Measurements from ENCODE around the gene KPNB1.

The KPNB1 gene

DNA sequence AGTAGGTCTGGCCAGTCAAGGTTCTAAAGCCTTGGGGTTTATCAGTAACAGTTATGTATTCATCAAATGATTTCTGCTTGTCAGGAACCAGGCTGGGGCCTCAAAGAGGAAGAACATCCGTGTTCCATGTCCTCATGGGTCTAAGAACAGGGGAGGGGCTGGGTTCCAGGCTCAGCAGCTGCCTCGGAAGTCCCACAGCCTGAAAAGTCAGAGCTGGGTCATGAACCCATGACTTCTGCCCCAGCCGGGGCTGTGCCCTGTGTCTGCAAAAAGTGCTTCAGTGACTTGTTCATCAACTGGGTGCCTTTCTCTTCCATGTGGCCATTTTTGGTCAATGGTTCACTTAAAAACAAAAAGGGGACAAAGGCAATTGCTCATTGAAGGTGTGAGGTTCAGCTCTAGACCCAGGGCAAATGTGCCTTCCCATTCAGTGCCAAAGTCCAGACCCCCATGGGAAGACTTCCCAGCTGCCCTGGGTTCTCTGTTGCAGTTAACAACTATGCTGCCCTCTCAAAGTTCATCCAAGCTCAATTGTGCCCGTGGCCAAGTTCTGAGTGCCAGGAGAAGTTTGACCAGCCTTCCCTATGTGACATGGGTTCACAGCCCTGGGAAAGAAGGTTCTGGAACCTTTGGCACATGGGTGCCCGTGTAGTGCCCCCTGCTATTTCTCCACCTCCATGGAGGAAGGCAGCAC is 62.8 kb downstream of the KPNB1 start:
- TF ChIP-seq, protein P1, sequence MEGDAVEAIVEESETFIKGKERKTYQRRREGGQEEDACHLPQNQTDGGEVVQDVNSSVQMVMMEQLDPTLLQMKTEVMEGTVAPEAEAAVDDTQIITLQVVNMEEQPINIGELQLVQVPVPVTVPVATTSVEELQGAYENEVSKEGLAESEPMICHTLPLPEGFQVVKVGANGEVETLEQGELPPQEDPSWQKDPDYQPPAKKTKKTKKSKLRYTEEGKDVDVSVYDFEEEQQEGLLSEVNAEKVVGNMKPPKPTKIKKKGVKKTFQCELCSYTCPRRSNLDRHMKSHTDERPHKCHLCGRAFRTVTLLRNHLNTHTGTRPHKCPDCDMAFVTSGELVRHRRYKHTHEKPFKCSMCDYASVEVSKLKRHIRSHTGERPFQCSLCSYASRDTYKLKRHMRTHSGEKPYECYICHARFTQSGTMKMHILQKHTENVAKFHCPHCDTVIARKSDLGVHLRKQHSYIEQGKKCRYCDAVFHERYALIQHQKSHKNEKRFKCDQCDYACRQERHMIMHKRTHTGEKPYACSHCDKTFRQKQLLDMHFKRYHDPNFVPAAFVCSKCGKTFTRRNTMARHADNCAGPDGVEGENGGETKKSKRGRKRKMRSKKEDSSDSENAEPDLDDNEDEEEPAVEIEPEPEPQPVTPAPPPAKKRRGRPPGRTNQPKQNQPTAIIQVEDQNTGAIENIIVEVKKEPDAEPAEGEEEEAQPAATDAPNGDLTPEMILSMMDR (IDR thresholded peaks at IDR 0.05; ENCODE audit: insufficient read depth, missing control alignments), result no peak
- no peak for FAIRE-seq

DNA sequence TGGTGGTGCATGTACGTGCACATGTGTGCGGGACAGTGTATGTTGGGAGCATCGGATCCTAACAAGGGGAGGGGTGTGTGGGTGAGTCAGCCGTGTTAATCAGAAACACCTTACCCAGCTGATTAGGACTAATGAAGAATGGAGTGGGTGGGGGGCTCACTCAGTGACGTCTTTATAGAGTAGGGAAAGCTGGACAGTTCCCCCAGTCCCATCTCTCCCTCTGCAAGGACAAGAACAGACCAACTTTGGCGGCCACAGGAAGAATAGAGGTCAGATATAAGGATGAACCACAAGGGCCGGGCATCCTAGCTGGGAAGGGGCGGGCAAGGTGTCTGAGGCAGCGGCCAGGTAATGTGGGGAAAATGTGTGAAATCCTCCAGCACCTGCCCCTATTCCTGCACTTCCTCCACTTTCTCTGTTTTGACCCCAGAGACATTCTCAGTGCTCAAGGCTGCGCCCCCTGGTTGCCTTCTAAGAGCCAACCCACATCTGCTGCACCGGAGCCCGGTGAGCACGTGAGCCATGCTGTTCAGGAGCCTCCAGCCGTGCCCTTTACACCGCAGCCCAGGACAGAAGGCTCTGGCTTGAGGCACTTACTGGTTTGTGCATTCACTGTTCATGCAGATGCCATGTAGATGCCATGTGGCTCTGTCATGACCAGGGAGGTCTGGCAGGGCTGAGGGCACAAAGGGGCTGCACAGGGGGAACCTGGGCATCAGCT is 64.4 kb downstream of the KPNB1 start:
- TF ChIP-seq, protein P1 (IDR thresholded peaks at IDR 0.05; ENCODE audit: insufficient read depth, missing control alignments), result no peak
- DNase-seq (ENCODE audit: insufficient read length, low spot score), result no peak
- no peak for FAIRE-seq

More for the DNA sequence above, 62.8 kb downstream of the KPNB1 start:
- no peak for DNase-seq (ENCODE audit: insufficient read length, low spot score)

DNA sequence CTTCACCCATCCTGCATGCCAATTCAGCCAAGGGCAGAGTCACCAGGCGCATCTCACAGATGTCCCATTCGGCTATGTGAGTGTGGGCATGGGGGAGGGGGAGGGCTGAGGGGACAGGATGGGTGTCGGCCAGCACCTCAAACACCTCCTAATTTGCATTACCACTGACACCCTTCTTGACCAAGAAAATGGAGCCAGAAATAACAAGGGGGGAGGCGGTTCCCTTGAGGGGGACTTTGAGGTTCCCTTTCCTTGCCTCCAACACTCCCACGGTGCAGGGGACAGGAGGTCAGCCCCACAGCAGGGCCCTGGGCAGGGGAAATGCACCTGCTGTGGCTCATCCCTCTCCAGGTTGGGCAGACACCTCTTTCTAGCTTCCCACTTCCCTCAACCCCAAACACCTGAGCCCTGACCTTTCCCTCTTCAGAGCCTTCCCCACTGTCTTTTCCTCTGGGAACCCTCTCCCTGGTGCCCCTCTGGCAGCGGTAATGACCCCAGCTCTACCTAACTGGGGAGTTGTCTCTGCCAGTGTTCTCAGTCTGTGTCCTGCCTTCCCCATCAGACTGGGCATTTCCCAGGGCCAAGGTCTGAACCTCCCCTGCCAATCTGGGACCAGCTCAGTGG is 65.2 kb downstream of the KPNB1 start:
- FAIRE-seq, result no peak
- TF ChIP-seq, protein P1 (IDR thresholded peaks at IDR 0.05; ENCODE audit: insufficient read depth, missing control alignments), result no peak
- no peak for DNase-seq (ENCODE audit: insufficient read length, low spot score)

DNA sequence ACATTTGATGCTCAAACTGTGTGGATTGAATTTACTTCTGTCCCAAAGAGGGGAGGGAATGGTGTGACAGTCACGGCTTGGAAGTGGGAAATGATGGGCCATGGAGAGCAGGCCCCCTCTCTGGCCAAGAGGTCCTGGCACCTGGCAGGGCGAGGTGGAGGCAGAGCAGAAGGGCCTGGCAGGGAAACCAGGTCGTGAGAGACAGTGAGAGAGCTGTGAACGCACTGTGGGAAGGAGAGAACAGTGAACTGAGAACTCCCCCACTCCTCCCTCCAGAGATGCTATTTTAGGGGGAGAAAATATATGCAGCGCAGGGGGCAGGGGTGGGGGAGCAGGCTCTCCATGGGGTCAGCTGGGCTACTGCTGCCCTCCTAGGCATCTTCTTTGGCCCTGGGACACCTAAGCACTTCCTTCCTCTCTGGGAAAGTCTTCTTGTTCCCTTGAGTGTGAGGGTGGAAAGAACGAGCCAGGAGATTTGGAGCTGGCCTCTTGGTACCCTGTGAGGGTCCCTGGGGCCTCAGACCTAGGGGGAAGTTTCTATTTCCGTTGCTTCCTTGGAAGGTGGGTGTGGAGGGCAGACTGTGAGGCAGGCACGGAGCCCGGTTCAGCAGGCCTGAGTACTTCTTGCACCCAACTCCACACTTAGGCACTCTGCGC is 66.1 kb downstream of the KPNB1 start:
- DNase-seq (ENCODE audit: insufficient read length, low spot score) (no peak), FAIRE-seq (no peak)
- TF ChIP-seq, protein P1 (IDR thresholded peaks at IDR 0.05; ENCODE audit: insufficient read depth, missing control alignments), result no peak

DNA sequence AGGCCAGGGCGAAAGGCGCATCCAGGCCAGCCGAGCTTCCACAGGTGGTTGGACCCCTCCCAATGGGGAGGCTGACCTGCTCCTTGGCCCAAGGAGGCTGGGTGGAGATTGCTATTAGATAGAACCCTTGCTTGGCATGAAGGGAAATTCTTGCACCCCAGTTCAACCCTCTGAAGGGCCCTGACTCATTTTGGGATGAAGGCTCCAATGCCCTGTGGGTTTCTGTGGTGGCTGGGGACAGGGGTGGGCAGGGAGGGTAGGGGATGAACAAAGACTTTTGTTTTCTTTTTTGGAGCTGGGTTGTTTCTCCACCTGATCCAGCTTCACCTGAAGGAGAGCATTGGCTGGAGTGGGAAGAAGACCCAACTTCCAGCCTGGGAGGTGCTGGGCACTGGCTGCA is 66.7 kb downstream of the KPNB1 start:
- TF ChIP-seq, protein P1 (IDR thresholded peaks at IDR 0.05; ENCODE audit: insufficient read depth, missing control alignments), result no peak
- FAIRE-seq (no peak), DNase-seq (ENCODE audit: insufficient read length, low spot score) (no peak)

DNA sequence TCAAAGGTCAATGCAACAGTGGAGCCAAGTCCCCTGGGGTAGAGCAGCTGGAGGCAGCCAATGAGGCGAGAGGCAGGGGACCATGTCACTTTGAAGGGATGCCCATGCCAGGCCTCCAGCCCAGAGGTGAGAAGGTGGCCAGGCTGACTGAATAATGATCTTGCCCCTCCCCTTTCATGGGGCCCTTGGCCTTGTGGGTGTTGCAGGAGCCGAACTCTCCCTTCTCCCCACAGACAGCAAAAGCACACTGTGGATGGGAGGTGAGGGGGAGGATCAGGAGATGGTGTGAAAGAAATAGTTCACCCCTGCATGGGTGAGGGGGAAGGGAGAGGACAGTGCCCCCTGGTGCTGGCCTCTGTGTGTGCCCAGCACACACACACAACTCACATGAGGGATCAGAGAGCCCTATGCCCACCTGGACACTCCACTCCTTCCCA is 67.6 kb downstream of the KPNB1 start:
- FAIRE-seq, result no peak
- TF ChIP-seq, protein P1 (IDR thresholded peaks at IDR 0.05; ENCODE audit: insufficient read depth, missing control alignments), result peak; percentile 23
- DNase-seq (ENCODE audit: insufficient read length, low spot score), result no peak
